Pulmonary artery endothelial cell (primary cell): ENCODE measurements around the gene CR1. TPM values are rescaled to one million over a fixed set of nuclear protein-coding genes. Genes with fewer than 3 reads are reported as not detected.
"Not testable (repeated sequence)": the region's sequence is repeated elsewhere in the genome, so short reads cannot be mapped to it uniquely, and the experiment has no call there.

ENCODE experiments used
- DNase-seq: peaks from one replicate; pipeline ENCODE4 v3.0.0-alpha.2; 2011; ENCODE audit warnings: low read depth, low spot score
- total RNA-seq: library from RNA; depleted of rRNA; stranded (reverse); fragments of >200 nt; gene quantifications from 2 replicates; pipeline ENCODE4 v1.2.3, GENCODE V29; 2014

The CR1 gene
- total RNA-seq, 1 donor from 2014 or later, result not detected

- no peak for DNase-seq
Measured at GRCh38 chr1:207503950-207504349, 8.0 kb downstream of the CR1 start.

GRCh38 chr1:207504438-207504837 is 8.5 kb downstream of the CR1 start:
- no peak for DNase-seq

DNA sequence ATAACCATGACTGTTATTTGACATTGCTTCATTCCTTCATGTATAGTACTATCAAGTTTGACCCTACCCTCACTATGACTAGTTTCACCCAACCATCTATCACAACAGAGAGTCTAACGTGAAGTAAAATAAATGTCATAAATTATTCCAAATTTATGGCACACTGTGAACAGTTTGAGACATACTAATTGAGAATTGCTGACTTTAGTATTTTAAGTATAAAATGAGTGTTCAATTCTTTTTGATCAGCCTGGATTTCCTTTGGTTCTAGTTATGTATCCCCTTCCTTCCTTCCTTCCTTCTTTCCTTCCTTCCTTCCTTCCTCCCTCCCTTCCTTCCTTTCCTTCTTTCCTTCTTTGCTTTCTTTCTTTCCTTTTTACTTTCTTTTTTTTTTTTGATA is 14.5 kb downstream of the CR1 start:
- DNase-seq, result no peak

GRCh38 chr1:207514890-207515289 is 18.9 kb downstream of the CR1 start:
- no peak for DNase-seq

GRCh38 chr1:207516729-207517128 is 20.8 kb downstream of the CR1 start:
- DNase-seq, result no peak

DNA sequence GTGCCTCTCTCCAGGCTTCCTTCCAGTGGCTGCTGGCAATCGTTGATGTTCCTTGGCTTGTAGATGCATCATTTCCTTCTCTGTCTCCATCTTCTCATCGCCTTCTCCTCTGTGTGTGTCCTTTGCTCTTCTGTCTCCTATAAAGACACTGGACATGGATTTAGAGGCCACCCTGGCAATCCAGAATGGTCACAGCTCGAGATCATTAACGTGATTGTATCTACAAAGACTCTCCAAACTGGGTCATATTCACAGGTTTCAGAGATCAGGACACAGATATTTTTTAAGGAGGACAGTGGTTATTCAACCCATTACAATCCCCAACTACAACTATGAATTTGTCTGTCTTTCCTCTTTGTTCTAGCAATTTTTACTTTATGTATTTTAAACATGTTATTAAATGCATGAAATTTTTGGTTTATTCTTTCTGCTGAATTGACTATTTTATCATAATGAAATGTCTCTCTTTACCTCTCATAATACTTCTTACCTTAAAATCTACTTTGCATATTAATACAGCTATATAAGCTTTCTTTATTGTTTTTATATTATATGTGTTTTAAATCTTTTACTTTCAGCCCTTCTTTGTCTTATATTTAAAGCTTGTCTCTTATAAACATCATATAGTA is 22.8 kb downstream of the CR1 start:
- no peak for DNase-seq

- DNase-seq, result no peak
Measured at GRCh38 chr1:207519505-207520399, 23.8 kb downstream of the CR1 start.

GRCh38 chr1:207520400-207521345 is 24.7 kb downstream of the CR1 start:
- not testable (repeated sequence) for DNase-seq

- DNase-seq, result not testable (repeated sequence)
Measured at GRCh38 chr1:207525239-207525638, 29.3 kb downstream of the CR1 start.

GRCh38 chr1:207528401-207528800 is 32.4 kb downstream of the CR1 start:
- not testable (repeated sequence) for DNase-seq

DNA sequence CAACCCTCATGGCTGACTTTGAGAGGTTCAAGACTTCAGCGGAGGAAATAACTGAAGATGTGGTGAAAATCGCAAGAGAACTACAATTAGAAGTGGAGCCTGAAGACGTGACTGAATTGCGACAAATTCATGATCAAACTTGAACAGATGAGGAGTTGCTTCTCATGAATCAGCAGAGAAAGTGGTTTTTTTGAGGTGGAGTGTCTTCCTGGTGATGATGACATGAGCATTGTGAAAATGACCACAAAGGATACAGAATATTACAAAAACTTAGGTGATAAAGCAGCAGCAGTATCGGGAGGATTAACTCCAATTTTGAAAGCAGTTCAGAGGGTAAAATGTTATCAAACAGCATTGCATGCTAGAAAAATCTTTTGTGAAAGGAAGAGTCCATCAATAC is 40.3 kb downstream of the CR1 start:
- not testable (repeated sequence) for DNase-seq

DNA sequence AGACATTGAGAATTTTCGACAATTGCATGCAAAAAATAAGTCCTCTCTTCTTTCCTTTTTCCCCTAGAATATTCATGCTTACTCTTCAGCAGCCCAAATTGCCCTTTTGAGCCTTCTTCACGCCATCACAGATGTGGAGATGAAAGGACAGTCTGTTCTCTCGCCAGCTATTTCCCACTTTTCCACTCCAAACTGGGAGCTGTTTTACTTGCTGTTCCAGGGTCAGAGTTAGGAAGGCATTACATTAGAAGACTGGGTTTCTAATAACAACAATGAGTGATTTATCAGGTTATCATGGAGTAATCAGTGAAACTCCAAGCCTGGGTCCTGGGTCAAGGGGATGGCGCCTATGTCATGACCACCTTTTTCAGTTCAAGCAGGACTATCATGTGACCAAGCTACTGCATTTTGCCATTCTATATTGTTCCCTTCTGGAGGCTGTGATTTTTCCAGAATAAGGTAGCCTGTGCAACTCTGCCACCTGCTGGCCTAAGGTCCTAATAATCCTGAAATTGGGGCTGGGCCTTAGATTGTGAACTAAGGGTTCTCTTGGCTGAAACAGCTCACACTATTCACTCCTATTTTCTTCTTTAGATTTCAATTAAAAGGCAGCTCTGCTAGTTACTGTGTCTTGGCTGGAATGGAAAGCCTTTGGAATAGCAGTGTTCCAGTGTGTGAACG is 50.9 kb downstream of the CR1 start:
- DNase-seq, result not testable (repeated sequence)

- DNase-seq, result not testable (repeated sequence)
Measured at GRCh38 chr1:207554823-207555222, 58.9 kb downstream of the CR1 start.

- DNase-seq, result no peak
Measured at GRCh38 chr1:207565546-207566468, 69.8 kb downstream of the CR1 start.

GRCh38 chr1:207571926-207572325 is 76.0 kb downstream of the CR1 start:
- not testable (repeated sequence) for DNase-seq

- DNase-seq, result not testable (repeated sequence)
Measured at GRCh38 chr1:207573074-207573473, 77.1 kb downstream of the CR1 start.

DNA sequence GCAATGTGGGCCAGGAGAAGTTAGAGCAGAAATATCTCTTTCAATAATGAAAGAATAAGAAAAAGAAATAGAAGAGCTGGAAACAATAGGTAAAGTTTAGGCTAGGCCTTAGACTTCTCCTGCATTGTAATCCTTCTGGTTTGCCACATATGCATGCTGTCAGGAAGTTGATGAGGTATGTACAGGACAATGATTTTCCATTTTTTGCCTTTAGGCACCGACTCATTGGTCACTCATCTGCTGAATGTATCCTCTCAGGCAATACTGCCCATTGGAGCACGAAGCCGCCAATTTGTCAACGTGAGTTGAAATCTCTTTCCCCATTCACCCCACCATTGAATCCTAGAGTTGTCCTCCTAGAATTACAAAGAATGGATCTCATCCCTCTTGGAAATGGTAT is 79.4 kb downstream of the CR1 start:
- not testable (repeated sequence) for DNase-seq

DNA sequence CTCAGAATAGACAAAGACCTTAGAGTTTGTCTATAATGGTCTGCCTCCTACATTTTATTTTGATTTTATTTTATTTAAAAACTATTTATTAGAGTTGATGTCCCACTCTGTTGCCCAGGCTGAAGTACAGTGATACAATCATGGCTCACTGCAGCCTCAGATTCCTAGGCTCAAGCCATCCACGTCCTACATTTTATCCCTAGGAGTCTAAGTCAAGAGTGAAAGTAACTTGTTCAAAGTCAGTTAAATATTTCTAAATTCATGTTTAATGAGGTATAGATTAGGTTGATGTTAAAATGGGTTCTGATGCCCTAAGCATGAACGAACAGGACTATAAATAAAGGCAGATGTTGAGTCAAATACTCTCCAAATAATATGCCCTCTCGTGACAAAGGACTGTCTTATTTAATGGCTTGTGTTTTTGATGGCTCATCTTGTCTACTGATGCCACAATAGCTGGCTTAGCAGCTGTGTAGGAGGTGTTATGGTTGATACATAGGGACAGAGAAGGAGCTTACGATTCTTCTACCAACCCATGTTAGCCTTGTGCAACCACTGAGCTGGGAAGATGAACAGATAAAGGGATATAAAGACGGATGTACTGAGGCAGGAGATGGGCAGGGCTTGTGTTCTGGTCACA is 83.0 kb downstream of the CR1 start:
- no peak for DNase-seq

GRCh38 chr1:207579436-207579799 is 83.5 kb downstream of the CR1 start:
- peak; percentile 10 for DNase-seq
